HepG2 (cell line): ENCODE measurements around the gene CD24. TPM values are rescaled to one million over a fixed set of nuclear protein-coding genes. Genes with fewer than 3 reads are reported as not detected.

Experiments
- CTCF ChIP-seq: sonication (generic); formaldehyde crosslinking; IDR thresholded peaks from 2 replicates; pipeline ENCODE4 v1.5.0; 2020; ENCODE audit warnings: mild to moderate bottlenecking, missing genetic modification reagents, moderate library complexity
- HMG20A ChIP-seq: IDR thresholded peaks from 2 replicates; pipeline ENCODE4 v1.6.1; 2016; ENCODE audit warnings: borderline replicate concordance
- NFE2L2 ChIP-seq: fragments of 150-350 bp; IDR thresholded peaks from 2 replicates; pipeline ENCODE4 v1.6.1; 2014; ENCODE audit warnings: low read length
- POLR2AphosphoS2 ChIP-seq: IDR thresholded peaks from 2 replicates; pipeline ENCODE4 v1.6.1; 2011; ENCODE audit warnings: low read depth, low read length, improper control_type of control experiment
- TBX2 ChIP-seq: sonication (generic); formaldehyde crosslinking; IDR thresholded peaks from 2 replicates; pipeline ENCODE4 v1.5.0; 2020; ENCODE audit warnings: missing genetic modification reagents, mild to moderate bottlenecking, borderline replicate concordance
- TCF7L2 ChIP-seq: IDR thresholded peaks from 2 replicates; pipeline ENCODE4 v1.6.1; 2011; ENCODE audit warnings: mild to moderate bottlenecking, low read depth, low read length, moderate library complexity
- TFDP1 ChIP-seq: IDR thresholded peaks from 2 replicates; pipeline ENCODE4 v1.6.1; 2016; ENCODE audit warnings: missing compliant biosample characterization, missing genetic modification reagents, borderline replicate concordance
- THAP8 ChIP-seq: sonication (generic); formaldehyde crosslinking; IDR thresholded peaks from 2 replicates; pipeline ENCODE4 v1.5.1; 2020; ENCODE audit warnings: missing genetic modification reagents, mild to moderate bottlenecking, borderline replicate concordance
- UBTF ChIP-seq: sonication (generic); formaldehyde crosslinking; IDR thresholded peaks from 2 replicates; pipeline ENCODE4 v1.4.0; 2020; ENCODE audit warnings: mild to moderate bottlenecking, missing genetic modification reagents
- YY1 ChIP-seq: IDR thresholded peaks from 2 replicates; pipeline ENCODE4 v1.6.1; 2011; ENCODE audit warnings: low read length, low read depth, moderate library complexity, mild to moderate bottlenecking; ENCODE audit not compliant: insufficient read depth, insufficient replicate concordance
- ZBTB3 ChIP-seq: sonication (generic); formaldehyde crosslinking; IDR thresholded peaks from 2 replicates; pipeline ENCODE4 v1.4.0; 2020; ENCODE audit warnings: low read depth, mild to moderate bottlenecking, moderate library complexity, missing genetic modification reagents, borderline replicate concordance
- ZBTB4 ChIP-seq: sonication (generic); formaldehyde crosslinking; IDR thresholded peaks from 2 replicates; pipeline ENCODE4 v1.4.0; 2020; ENCODE audit warnings: missing genetic modification reagents, mild to moderate bottlenecking, borderline replicate concordance
- ZFAT ChIP-seq: sonication (generic); formaldehyde crosslinking; conservative IDR thresholded peaks from 2 replicates; pipeline ENCODE4 v1.8.1; 2023; ENCODE audit warnings: missing genetic modification reagents, inconsistent platforms
- ZFP91 ChIP-seq: sonication (generic); formaldehyde crosslinking; IDR thresholded peaks from 2 replicates; pipeline ENCODE4 v1.9.0; 2022; ENCODE audit warnings: missing genetic modification reagents, mild to moderate bottlenecking, borderline replicate concordance
- ZNF567 ChIP-seq: sonication (generic); formaldehyde crosslinking; IDR thresholded peaks from 2 replicates; pipeline ENCODE4 v1.8.1; 2023; ENCODE audit warnings: mild to moderate bottlenecking, missing genetic modification reagents, borderline replicate concordance
- ZNF788 ChIP-seq: sonication (generic); formaldehyde crosslinking; IDR thresholded peaks from 2 replicates; pipeline ENCODE4 v1.5.0; 2020; ENCODE audit warnings: mild to moderate bottlenecking, missing genetic modification reagents, borderline replicate concordance
- polyA plus RNA-seq, 8 experiments: library from polyadenylated mRNA; depleted of rRNA in 3 of 8; stranded (reverse) in 7 of 8; unstranded in 1 of 8; fragments of >200 nt; fragmentation: Illumina TruSeq in 4 of 8; extraction: Trizol in 4 of 8; gene quantifications; 2 replicates each; pipeline versions ENCODE4 v1.2.1 to v1.2.3, GENCODE V29; 2011 to 2016; ENCODE audit warnings: low read depth in 4 of 8, missing spikeins in 1 of 8, mixed read lengths in 1 of 8; ENCODE audit not compliant: insufficient read depth in 1 of 8
- total RNA-seq, 5 experiments: library from RNA; depleted of rRNA; stranded (reverse); fragments of >200 nt; fragmentation: Illumina TruSeq; extraction: Trizol; gene quantifications; 2 replicates each; pipeline ENCODE4 v1.2.3, GENCODE V29; 2016; ENCODE audit warnings: low read depth in 1 of 5

Gene CD24
- total and polyA plus RNA-seq, 2 of the 13 experiments (the other 11 are each of a cell fraction or from before 2014, with no cell fraction given), result 11.3 to 30.5 TPM

GRCh38 chr6:106997392-106998158 lies 23.0 kb upstream of the CD24 start (continued):
- TF ChIP-seq TFDP1 (CRISPR knock-in tag), result no peak
- no peak for TF ChIP-seq ZBTB3
- TF ChIP-seq TCF7L2, result no peak
- 0 out of 2 replicates have a peak, but pooled peaks have one; percentile 22 for TF ChIP-seq TBX2
- no peak for TF ChIP-seq POLR2AphosphoS2
- TF ChIP-seq ZNF788 (CRISPR knock-in tag), result peak; percentile 39; the same call in 1 of the 2 replicates
- 0 out of 2 replicates have a peak, but pooled peaks have one; percentile 27 for TF ChIP-seq ZBTB4 (CRISPR knock-in tag)
- no peak for TF ChIP-seq NFE2L2
- no peak for TF ChIP-seq THAP8
- TF ChIP-seq HMG20A, result no peak
- no peak for TF ChIP-seq ZNF567 (CRISPR knock-in tag)
- TF ChIP-seq YY1, result peak; percentile 46
- TF ChIP-seq UBTF (CRISPR knock-in tag), result 0 out of 2 replicates have a peak, but pooled peaks have one; percentile 20
- peak; percentile 60; the same call in 1 of the 2 replicates for TF ChIP-seq ZFP91 (CRISPR knock-in tag)
- TF ChIP-seq CTCF (CRISPR knock-in tag), result peak; percentile 93
- no peak for TF ChIP-seq ZFAT (CRISPR knock-in tag)
